RKO (cell line): ENCODE data around the gene GRM6.

ENCODE experiments used
- DNase-seq: peaks from one replicate; pipeline ENCODE4 v3.0.0-alpha.2; 2016; ENCODE audit warnings: low spot score

The GRM6 gene

GRCh38 chr5:178994580-178995340 lies at the start of gene GRM6:
Gene GRM6, minus strand, starts transcription at chr5:178995320. Its CDS starts 376 bp downstream, at chr5:178994944.
- no peak for DNase-seq

GRCh38 chr5:179044765-179045164 lies 49.6 kb upstream of the GRM6 start:
- no peak for DNase-seq

GRCh38 chr5:179033004-179033580 lies 38.0 kb upstream of the GRM6 start:
- no peak for DNase-seq

- no peak for DNase-seq
Measured at GRCh38 chr5:179023528-179024189, 28.5 kb upstream of the GRM6 start, which contains the start of gene ZNF879. Gene ZNF879, plus strand, starts transcription at chr5:179023804. Its CDS starts 1,201 bp downstream, at chr5:179025005.

- no peak for DNase-seq
Measured at GRCh38 chr5:179008667-179009066, 13.5 kb upstream of the GRM6 start.

GRCh38 chr5:179006564-179006963 lies 11.4 kb upstream of the GRM6 start:
- DNase-seq = peak; percentile 32

- DNase-seq = no peak
Measured at GRCh38 chr5:178998441-178998840, 3.3 kb upstream of the GRM6 start.

- no peak for DNase-seq
Measured at GRCh38 chr5:178997191-178997590, 2.1 kb upstream of the GRM6 start.

GRCh38 chr5:178996156-178996555 lies 1.0 kb upstream of the GRM6 start:
- DNase-seq = no peak

- no peak for DNase-seq
Measured at GRCh38 chr5:178995341-178995690, 196 bp upstream of the GRM6 start.

GRCh38 chr5:178993955-178994579 lies 1.1 kb downstream of the GRM6 start:
- no peak for DNase-seq

GRCh38 chr5:178993236-178993765 lies 1.8 kb downstream of the GRM6 start:
- DNase-seq = no peak

- DNase-seq = no peak
Measured at GRCh38 chr5:178992291-178992895, 2.7 kb downstream of the GRM6 start.

- no peak for DNase-seq
Measured at GRCh38 chr5:178991190-178992145, 3.7 kb downstream of the GRM6 start.

- DNase-seq = no peak
Measured at GRCh38 chr5:178990491-178990890, 4.6 kb downstream of the GRM6 start.

- DNase-seq = no peak
Measured at GRCh38 chr5:178989311-178989710, 5.8 kb downstream of the GRM6 start.

- no peak for DNase-seq
Measured at GRCh38 chr5:178988436-178989220, 6.5 kb downstream of the GRM6 start.

GRCh38 chr5:178986326-178986960 lies 8.7 kb downstream of the GRM6 start:
- DNase-seq = no peak
